ENCODE measurements around the gene SEC23IP. TPM values are rescaled to one million over a fixed set of nuclear protein-coding genes. Genes with fewer than 3 reads are reported as not detected.
"Not testable (repeated sequence)": the region's sequence is repeated elsewhere in the genome, so short reads cannot be mapped to it uniquely, and the experiment has no call there.

Gene SEC23IP
- total RNA-seq, 2 donors from 2014 or later: 54.9 to 57.3 TPM

- Histone ChIP-seq H3K9me3 (no peaks in the 10 kb centered on the region), H3K9ac (ENCODE audit: low read depth in 2 of 2, low read length in 2 of 2) (peak overlapping the region in 1 of 2 donors; percentile 28), H3K27me3 (no peaks in the 10 kb centered on the region), H3K36me3 (peaks cover 6% of the 10 kb centered on the region), H3K27ac (no peak overlapping the region), H3K4me1 (peaks cover 32% of the 10 kb centered on the region), H3K4me3 (no peak overlapping the region)
- TF ChIP-seq CTCF (IDR thresholded peaks at IDR 0.05): no peak
- intact Hi-C loops (cut with DNase I): no loop called here
- no peak for DNase-seq
These were observed 6.0 kb downstream of the SEC23IP start for GRCh38 chr10:119898577-119898976.

- intact Hi-C loops (cut with DNase I): no loop called here
- H3K27ac ChIP-seq: no peak overlapping the region
- no peak for DNase-seq
These were observed 11.6 kb downstream of the SEC23IP start for GRCh38 chr10:119903946-119904666.

GRCh38 chr10:119907695-119908094 is 15.2 kb downstream of the SEC23IP start:
- H3K9ac ChIP-seq (ENCODE audit: low read depth in 2 of 2, low read length in 2 of 2); H3K27ac ChIP-seq; H3K9me3 ChIP-seq; H3K4me3 ChIP-seq; H3K4me1 ChIP-seq; intact Hi-C loops (cut with DNase I); H3K27me3 ChIP-seq; DNase-seq: not testable (repeated sequence)
- H3K36me3 ChIP-seq: peaks cover 18% of the 10 kb centered on the region

More at GRCh38 chr10:119903946-119904666, 11.6 kb downstream of the SEC23IP start:
- Histone ChIP-seq H3K9me3 (no peaks in the 10 kb centered on the region), H3K9ac (ENCODE audit: low read depth in 2 of 2, low read length in 2 of 2) (no peak overlapping the region), H3K36me3 (peaks cover 11% of the 10 kb centered on the region), H3K4me1 (no peaks in the 10 kb centered on the region), H3K4me3 (no peak overlapping the region), H3K27me3 (no peaks in the 10 kb centered on the region)
- TF ChIP-seq CTCF (IDR thresholded peaks at IDR 0.05): no peak

GRCh38 chr10:119908166-119908565 is 15.6 kb downstream of the SEC23IP start:
- DNase-seq: no peak
- Histone ChIP-seq H3K4me3 (no peak overlapping the region), H3K27me3 (no peaks in the 10 kb centered on the region), H3K36me3 (peaks cover 19% of the 10 kb centered on the region), H3K27ac (no peak overlapping the region), H3K9ac (ENCODE audit: low read depth in 2 of 2, low read length in 2 of 2) (no peak overlapping the region), H3K4me1 (no peaks in the 10 kb centered on the region), H3K9me3 (no peaks in the 10 kb centered on the region)
- TF ChIP-seq CTCF (IDR thresholded peaks at IDR 0.05): no peak
- intact Hi-C loops (cut with DNase I): no loop called here

GRCh38 chr10:119910689-119911088 is 18.2 kb downstream of the SEC23IP start:
- TF ChIP-seq CTCF (IDR thresholded peaks at IDR 0.05): no peak

GRCh38 chr10:119917777-119918176 is 25.2 kb downstream of the SEC23IP start:
- no peak for TF ChIP-seq CTCF (IDR thresholded peaks at IDR 0.05)
- intact Hi-C loops (cut with DNase I): no loop called here
- Histone ChIP-seq H3K4me1 (no peaks in the 10 kb centered on the region), H3K9ac (ENCODE audit: low read depth in 2 of 2, low read length in 2 of 2) (no peak overlapping the region), H3K27me3 (no peaks in the 10 kb centered on the region), H3K4me3 (no peak overlapping the region), H3K36me3 (peaks cover 3% of the 10 kb centered on the region), H3K27ac (no peak overlapping the region), H3K9me3 (no peaks in the 10 kb centered on the region)
- DNase-seq: no peak

More at GRCh38 chr10:119910689-119911088, 18.2 kb downstream of the SEC23IP start:
- H3K9me3 ChIP-seq: no peaks in the 10 kb centered on the region
- no peaks in the 10 kb centered on the region for H3K4me1 ChIP-seq
- DNase-seq: no peak
- no peak overlapping the region for H3K27ac ChIP-seq
- no peaks in the 10 kb centered on the region for H3K27me3 ChIP-seq
- H3K9ac ChIP-seq (ENCODE audit: low read depth in 2 of 2, low read length in 2 of 2): no peak overlapping the region
- H3K4me3 ChIP-seq: no peak overlapping the region
- peaks cover 10% of the 10 kb centered on the region for H3K36me3 ChIP-seq
- intact Hi-C loops (cut with DNase I): no loop called here
